IPS-18a (cell line): Measurements from ENCODE around the gene HNF4A.

ENCODE experiments used
- H3K27ac ChIP-seq: one replicate; pipeline ENCODE4 v1.5.1; 2013; ENCODE audit warnings: low read length
- H3K27me3 ChIP-seq: one replicate; pipeline ENCODE4 v1.6.1; 2013; ENCODE audit warnings: mild to moderate bottlenecking, low read length; ENCODE audit not compliant: control insufficient read depth, insufficient read depth
- H3K36me3 ChIP-seq: one replicate; pipeline ENCODE4 v1.6.1; 2013; ENCODE audit warnings: low read depth, low read length; ENCODE audit not compliant: control insufficient read depth
- H3K4me1 ChIP-seq: one replicate; pipeline ENCODE4 v1.6.1; 2013; ENCODE audit warnings: low read depth, low read length; ENCODE audit not compliant: control insufficient read depth
- H3K4me3 ChIP-seq: one replicate; pipeline ENCODE4 v1.5.1; 2013; ENCODE audit warnings: low read length
- H3K9ac ChIP-seq: one replicate; pipeline ENCODE4 v1.6.1; 2013; ENCODE audit warnings: mild to moderate bottlenecking, low read length, moderate library complexity
- H3K9me3 ChIP-seq: one replicate; pipeline ENCODE4 v1.6.1; 2013; ENCODE audit warnings: low read depth, low read length; ENCODE audit not compliant: control insufficient read depth

HNF4A gene

GRCh38 chr20:44349349-44349748 lies 6.2 kb upstream of the HNF4A start:
- Histone ChIP-seq H3K27me3 (no peaks in the 10 kb centered on the region), H3K4me1 (no peaks in the 10 kb centered on the region), H3K27ac (no peak overlapping the region), H3K9ac (no peak overlapping the region), H3K9me3 (no peaks in the 10 kb centered on the region), H3K36me3 (no peaks in the 10 kb centered on the region), H3K4me3 (no peak overlapping the region)

- H3K9ac ChIP-seq, result no peak overlapping the region
- no peaks in the 10 kb centered on the region for H3K4me1 ChIP-seq
- H3K9me3 ChIP-seq, result no peaks in the 10 kb centered on the region
- no peak overlapping the region for H3K27ac ChIP-seq
- no peaks in the 10 kb centered on the region for H3K36me3 ChIP-seq
- no peak overlapping the region for H3K4me3 ChIP-seq
- no peaks in the 10 kb centered on the region for H3K27me3 ChIP-seq
Measured at GRCh38 chr20:44350567-44350966, 4.9 kb upstream of the HNF4A start.

- Histone ChIP-seq H3K4me3 (no peak overlapping the region), H3K9me3 (no peaks in the 10 kb centered on the region), H3K27ac (no peak overlapping the region), H3K4me1 (no peaks in the 10 kb centered on the region), H3K9ac (no peak overlapping the region), H3K27me3 (no peaks in the 10 kb centered on the region), H3K36me3 (no peaks in the 10 kb centered on the region)
Measured at GRCh38 chr20:44354979-44355497, 461 bp upstream of the HNF4A start.

- H3K27ac ChIP-seq, result no peak overlapping the region
- no peak overlapping the region for H3K9ac ChIP-seq
- H3K27me3 ChIP-seq, result no peaks in the 10 kb centered on the region
- H3K9me3 ChIP-seq, result no peaks in the 10 kb centered on the region
- no peak overlapping the region for H3K4me3 ChIP-seq
- no peaks in the 10 kb centered on the region for H3K4me1 ChIP-seq
- no peaks in the 10 kb centered on the region for H3K36me3 ChIP-seq
Measured at GRCh38 chr20:44356353-44356723, 839 bp downstream of the HNF4A start.

DNA sequence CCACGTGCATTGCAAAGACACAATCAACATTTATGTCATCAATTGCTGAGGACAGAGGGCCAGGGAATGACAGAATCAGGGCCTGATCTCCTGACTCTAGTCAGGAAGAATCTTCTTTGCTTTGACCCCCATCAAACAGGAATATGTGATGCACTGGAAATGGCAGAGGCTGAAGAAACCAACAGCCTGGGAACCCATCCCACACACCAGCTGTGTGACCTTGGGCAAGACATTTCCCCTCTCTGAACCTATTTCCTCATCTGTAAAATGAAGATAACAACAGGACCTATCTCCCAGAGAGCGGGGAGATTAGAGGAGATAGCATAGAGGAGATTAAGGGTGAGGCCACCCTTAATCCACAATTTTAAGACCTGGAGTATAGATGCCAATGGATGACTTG lies 1.5 kb downstream of the HNF4A start:
- Histone ChIP-seq H3K4me3 (no peak overlapping the region), H3K9me3 (no peaks in the 10 kb centered on the region), H3K9ac (no peak overlapping the region), H3K4me1 (no peaks in the 10 kb centered on the region), H3K36me3 (no peaks in the 10 kb centered on the region), H3K27me3 (no peaks in the 10 kb centered on the region), H3K27ac (no peak overlapping the region)

DNA sequence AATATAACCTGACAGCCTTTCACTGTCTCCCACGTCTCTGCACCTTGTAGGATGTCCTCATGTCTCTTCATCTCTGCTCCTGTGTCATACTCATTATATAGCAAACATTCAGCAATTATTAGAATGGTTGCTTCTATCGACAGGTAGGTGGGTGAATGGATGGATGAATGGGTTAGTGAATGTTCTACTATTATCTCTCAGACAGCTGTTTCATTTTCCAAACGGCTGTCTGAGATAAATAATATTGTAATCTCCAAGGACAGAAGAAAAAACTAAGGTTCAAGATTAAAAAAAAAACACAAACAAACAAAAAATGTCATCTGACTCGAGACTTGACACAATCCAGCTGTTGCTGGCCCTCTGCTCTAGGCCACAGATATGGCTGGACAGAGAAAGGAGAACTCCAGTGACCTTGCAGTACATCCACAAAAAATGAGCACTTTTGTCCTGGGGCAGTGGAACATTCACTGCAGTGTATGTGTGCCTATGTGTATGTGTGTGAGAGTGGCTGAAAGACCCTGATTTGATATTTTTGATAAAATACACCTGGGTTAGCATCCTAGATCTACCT lies 2.1 kb downstream of the HNF4A start:
- H3K27me3 ChIP-seq, result no peaks in the 10 kb centered on the region
- H3K4me3 ChIP-seq, result no peak overlapping the region
- H3K4me1 ChIP-seq, result no peaks in the 10 kb centered on the region
- no peak overlapping the region for H3K27ac ChIP-seq
- H3K9me3 ChIP-seq, result no peaks in the 10 kb centered on the region
- H3K9ac ChIP-seq, result no peak overlapping the region
- H3K36me3 ChIP-seq, result no peaks in the 10 kb centered on the region

- Histone ChIP-seq H3K27ac (no peak overlapping the region), H3K4me3 (no peak overlapping the region), H3K9me3 (no peaks in the 10 kb centered on the region), H3K4me1 (no peaks in the 10 kb centered on the region), H3K36me3 (no peaks in the 10 kb centered on the region), H3K27me3 (no peaks in the 10 kb centered on the region), H3K9ac (no peak overlapping the region)
Measured at GRCh38 chr20:44358776-44359175, 3.3 kb downstream of the HNF4A start.

DNA sequence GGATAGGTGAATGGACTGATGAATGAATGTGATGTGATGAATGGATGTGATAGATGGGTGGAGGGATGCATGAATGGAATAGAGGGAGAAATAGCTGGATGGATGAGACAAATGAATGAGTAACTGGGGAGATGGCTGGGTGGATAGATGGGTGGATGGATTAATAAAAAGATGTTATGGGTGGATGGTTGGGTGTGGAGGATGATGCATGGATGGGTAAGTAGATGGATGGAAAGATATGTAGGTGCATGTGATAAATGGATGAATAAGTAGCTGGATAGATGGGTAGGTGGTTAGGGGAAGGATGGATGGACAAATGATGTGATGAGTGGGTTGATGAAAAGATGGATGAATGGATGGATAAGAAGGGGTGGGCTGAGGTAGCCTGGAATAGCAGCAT lies 4.7 kb downstream of the HNF4A start:
- Histone ChIP-seq H3K9ac (no peak overlapping the region), H3K4me1 (no peaks in the 10 kb centered on the region), H3K27ac (no peak overlapping the region), H3K27me3 (no peaks in the 10 kb centered on the region), H3K36me3 (no peaks in the 10 kb centered on the region), H3K9me3 (no peaks in the 10 kb centered on the region), H3K4me3 (no peak overlapping the region)

DNA sequence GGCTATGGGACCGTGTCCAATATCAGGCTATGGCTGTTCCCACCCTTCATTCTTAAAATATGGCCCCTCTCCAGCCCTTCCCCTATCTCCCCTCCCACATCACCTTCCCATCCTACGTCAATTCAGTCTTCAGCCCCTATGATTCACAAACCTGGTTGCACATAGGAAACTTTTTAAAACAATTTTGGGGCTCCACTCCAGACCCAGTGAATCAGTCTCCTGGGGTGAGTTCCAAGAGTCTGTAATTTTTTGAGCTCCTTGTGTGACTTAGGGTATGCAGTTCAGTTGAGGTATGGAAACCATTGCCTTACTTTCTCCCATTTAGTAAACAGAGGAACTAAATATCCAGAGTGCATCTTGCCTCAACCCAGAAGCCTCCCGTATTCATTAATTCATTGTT lies 5.5 kb downstream of the HNF4A start:
- Histone ChIP-seq H3K27me3 (no peaks in the 10 kb centered on the region), H3K9ac (no peak overlapping the region), H3K9me3 (no peaks in the 10 kb centered on the region), H3K4me3 (no peak overlapping the region), H3K36me3 (no peaks in the 10 kb centered on the region), H3K27ac (no peak overlapping the region), H3K4me1 (no peaks in the 10 kb centered on the region)

- Histone ChIP-seq H3K4me1 (no peaks in the 10 kb centered on the region), H3K27ac (no peak overlapping the region), H3K36me3 (no peaks in the 10 kb centered on the region), H3K9me3 (no peaks in the 10 kb centered on the region), H3K27me3 (no peaks in the 10 kb centered on the region), H3K9ac (no peak overlapping the region), H3K4me3 (no peak overlapping the region)
Measured at GRCh38 chr20:44362466-44362940, 7.0 kb downstream of the HNF4A start.

DNA sequence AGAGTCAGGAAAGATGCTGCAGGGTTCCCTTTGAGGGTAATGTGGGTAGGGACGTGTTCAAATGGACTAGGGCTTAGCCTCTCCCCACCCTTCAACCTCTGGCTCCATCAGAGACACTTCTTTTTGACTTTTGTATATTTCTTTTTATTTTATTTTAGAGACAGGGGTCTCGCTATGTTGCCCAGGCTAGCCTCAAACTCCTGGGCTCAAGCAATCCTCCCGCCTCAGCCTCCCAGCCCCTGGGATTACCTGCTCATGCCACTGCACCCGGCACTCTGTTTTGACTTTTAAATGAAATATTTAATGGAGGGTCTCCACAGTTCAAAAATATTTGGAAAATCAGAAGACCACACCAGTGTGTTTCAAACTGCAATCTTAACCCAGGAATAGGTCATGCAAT lies 8.6 kb downstream of the HNF4A start:
- Histone ChIP-seq H3K36me3 (no peaks in the 10 kb centered on the region), H3K9ac (no peak overlapping the region), H3K4me1 (no peaks in the 10 kb centered on the region), H3K9me3 (no peaks in the 10 kb centered on the region), H3K27me3 (no peaks in the 10 kb centered on the region), H3K4me3 (no peak overlapping the region), H3K27ac (no peak overlapping the region)

- H3K9me3 ChIP-seq, result no peaks in the 10 kb centered on the region
- no peak overlapping the region for H3K9ac ChIP-seq
- H3K4me3 ChIP-seq, result no peak overlapping the region
- H3K4me1 ChIP-seq, result no peaks in the 10 kb centered on the region
- H3K27me3 ChIP-seq, result no peaks in the 10 kb centered on the region
- no peaks in the 10 kb centered on the region for H3K36me3 ChIP-seq
- no peak overlapping the region for H3K27ac ChIP-seq
Measured at GRCh38 chr20:44364780-44365179, 9.3 kb downstream of the HNF4A start.
